Measurements from ENCODE around the gene NCKAP5L.
"Not testable (repeated sequence)": the region's sequence is repeated elsewhere in the genome, so short reads cannot be mapped to it uniquely, and the experiment has no call there.

NCKAP5L gene

DNA sequence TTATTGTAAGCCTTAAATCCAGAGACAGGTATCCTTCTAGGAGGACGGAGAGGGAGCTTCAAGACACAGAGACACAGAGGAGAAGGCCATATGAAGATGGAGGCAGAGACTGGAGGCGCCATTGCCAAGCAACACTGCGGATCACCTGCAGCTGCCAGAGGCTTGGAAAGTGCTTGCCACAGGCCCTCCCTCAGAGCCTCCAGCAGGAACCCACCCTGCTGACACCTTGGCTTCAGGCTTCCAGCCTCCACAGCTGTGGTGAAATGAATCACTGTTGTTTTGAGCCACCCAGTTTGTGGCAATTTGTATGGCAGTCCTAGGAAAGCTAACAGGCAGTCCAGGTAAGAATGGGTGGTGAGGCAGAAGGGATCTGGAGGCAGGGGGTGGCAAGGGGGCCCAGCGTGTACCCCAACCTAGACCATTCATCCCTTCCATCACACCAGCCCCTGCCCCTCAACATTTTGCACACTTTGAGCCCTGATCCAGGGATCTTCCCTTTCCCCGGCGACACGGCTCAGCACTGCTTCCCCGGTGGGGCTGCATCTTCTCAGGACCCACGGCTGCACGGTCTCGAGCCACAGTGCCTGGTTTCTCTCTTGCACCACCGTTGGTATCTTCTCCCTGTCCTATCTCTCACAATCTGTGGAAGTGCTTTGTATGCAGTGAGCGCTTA lies 37.0 kb upstream of the NCKAP5L start:
- no peak for DNase-seq

DNA sequence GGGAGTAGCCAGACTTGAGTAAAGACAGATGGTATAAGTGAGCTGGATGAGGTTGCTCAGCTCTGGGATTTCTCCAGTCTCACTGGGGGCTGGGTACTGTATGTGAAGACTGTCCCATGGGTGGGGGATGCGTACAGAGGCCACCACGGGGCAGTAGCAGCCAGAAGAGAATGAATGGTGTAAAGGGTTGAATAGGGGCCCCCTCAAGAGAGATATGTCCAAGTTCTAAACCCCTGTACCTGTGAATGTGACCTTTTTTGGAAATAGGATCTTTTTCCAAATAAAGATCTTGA lies 36.5 kb upstream of the NCKAP5L start:
- DNase-seq = no peak

DNA sequence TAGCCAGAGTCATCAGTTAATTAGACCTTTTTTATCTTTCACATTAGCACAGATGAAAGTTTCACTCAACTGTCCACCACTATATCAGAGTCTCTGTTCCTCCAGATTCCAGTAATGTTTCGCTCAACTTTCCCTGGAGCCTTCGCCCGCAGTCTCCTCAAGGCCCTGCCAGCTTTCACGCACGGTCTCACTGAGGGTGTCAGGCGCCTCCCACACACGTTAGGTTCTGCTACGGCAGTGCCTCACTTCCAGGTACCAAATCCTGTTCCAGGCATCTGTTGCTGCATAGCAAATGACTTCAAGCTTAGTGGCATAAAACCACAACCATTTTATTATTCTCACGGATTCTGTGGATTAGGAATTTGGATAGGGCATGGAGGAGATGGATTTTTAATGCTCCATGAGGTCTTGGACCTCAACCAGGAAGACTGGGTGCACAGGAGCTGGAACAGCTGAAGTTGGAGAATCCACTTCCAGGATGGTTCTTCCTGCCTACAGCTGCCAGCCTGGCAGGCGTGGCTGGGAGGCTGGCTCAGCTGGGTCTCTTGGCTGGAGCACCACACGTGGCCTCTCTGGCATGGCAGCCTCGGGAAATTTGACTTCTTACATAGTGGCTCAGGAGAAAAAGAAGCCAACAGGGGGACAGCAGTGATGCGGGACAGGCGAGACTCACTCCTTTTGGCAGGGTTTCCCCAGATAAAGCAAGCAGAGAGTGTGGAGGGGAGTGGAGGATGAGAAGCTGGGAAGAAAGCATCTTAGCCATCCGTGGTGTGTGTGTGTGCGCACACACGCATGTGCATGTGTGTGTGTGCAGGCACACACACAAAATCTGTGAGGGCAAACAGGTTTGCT lies 36.0 kb upstream of the NCKAP5L start:
- no peak for DNase-seq

DNA sequence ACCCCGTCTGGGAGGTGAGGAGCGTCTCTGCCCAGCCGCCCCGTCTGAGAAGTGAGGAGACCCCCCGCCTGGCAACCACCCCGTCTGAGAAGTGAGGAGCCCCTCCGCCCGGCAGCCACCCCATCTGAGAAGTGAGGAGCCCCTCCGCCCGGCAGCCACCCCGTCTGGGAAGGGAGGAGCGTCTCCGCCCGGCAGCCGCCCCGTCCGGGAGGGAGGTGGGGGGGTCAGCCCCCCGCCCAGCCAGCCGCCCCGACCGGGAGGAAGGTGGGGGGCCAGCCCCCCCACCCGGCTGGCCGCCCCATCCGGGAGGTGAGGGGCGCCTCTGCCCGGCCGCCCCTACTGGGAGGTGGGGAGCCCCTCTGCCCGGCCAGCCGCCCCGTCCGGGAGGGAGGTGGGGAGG lies 32.7 kb upstream of the NCKAP5L start:
- DNase-seq = not testable (repeated sequence)

DNA sequence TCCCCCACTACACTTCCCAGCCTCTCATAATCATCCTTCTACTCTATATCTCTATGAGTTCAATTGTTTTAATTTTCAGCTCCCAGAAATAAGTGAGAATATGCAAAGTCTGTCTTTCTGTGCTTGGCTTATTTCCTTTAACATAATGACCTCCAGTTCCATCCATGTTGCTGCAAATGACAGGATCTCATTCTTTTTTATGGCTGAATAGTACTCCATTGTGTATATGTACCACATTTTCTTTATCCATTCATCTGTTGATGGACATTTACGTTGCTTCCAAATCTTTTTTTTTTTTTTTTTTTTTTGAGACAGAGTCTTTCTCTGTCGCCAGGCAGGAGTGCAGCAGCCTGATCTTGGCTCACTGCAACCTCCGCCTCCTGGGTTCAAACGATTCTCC lies 27.7 kb upstream of the NCKAP5L start:
- DNase-seq = not testable (repeated sequence)

DNA sequence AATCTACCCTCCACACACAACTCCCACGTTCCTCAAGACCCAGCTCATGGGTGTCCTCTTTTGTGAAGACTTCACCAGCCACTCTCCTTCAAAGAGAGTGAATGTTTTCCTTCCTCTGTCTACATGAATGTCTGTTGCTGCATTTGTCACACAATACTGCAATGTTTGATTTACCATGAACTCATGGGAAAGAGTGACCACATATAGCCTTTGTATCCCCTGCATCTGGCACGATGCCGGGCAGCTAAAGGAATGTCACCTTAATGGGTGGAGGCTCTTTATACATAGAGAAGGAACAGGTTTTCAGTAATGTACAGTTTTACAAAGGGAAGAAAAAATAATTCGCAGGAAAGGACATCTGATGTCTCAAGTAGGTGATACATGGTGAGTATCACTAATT lies 26.8 kb upstream of the NCKAP5L start:
- no peak for DNase-seq

DNA sequence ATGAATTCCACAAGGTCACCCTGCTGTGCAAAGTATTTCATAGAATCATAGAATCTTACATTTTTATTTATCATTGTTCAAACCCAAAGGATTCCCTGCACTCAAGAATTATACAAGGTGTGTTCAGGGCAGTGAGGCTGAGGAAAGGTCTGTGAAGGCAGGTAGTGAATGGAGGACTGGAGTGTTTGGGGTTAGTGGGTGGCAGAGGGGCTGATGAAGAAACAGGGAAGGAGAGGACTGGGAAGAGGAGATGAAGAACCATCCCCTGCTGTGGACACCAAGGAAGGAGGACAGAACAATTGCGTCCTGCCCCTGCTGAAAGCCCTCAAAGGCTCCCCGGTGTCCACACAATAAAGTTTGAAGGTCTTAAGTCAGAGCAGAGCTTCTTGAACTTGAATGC lies 25.5 kb upstream of the NCKAP5L start:
- DNase-seq = no peak

DNA sequence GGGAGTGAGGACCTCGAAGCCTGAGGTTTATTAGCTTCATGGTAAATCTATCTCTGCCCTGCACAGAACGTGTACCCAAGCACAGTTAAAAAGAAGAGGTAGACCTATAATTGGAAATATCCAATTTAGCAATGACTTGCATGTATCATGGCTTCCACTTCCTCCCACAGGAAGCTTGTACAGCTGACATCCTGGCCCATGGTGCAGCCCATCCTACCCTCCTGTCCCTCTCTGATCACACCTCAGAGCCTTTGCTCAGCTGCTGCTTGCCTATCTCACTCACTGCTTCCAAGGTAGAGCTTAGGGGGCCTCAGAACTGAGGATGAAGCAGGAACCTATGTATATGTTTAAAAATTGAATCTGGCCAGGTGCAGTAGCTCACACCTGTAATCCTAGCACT lies 18.9 kb upstream of the NCKAP5L start:
- DNase-seq = no peak

DNA sequence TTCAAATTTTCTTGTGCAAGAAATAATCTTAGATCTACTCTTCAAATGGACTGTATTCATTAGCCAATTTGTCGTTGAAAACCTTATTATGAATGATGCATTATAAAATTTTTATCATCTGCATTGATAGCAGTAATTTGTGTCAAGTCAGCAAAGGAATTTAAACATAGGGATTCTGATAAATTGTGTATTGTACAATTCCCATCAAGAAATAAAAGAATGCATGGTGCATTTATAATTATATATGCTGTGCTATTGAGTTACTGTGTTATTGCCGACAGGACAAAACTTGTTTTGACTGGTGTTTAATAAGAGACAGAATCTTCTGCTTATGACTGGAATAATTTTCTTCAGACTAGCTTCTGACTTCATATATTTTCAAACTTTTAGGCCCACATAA lies 17.8 kb upstream of the NCKAP5L start:
- no peak for DNase-seq

DNA sequence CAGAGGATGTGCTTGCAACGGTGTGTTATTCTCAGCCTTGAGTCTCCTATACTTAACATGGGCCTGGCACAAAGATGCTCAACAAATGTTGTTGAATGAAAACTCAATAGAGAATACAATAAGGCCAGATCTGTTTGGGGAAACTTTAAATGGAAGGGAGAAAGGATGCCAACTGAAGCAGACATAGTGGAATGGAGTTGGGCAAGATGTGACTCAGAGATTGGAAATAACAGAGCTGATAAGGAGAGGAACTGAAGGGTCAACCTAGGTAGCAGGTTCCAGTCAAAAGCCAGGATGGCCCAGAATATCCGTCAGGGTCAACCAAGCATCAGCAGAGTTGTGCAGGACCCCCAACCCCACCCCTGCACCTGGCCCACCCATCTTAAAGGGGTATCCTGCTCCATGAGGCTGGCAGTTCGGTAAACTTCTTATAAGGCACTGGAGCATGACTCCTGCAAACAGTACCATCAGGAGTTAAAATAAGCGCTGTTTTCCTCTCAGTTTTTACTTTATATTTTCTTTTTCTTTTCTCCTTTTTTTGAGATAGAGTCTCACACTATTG lies 15.7 kb upstream of the NCKAP5L start:
- no peak for DNase-seq

DNA sequence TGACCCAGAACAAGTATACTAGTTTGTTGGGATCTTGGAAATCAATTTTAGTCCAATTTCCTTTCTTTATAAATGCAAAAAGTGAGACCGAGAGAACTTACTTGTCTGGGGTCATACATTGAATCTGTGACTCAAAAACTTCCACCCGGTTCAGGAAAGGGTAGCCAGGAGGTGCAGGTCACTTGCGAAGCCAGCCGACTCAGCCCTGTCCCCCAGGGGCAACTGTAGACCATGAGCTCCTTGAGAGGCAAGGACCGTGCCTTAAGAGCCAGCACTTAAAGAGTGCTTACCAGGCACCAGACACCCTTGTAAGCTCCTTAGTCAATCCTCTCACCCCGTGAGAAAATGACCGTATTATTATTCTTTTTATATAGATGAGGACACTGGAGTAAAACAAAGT lies 15.2 kb upstream of the NCKAP5L start:
- DNase-seq = no peak

DNA sequence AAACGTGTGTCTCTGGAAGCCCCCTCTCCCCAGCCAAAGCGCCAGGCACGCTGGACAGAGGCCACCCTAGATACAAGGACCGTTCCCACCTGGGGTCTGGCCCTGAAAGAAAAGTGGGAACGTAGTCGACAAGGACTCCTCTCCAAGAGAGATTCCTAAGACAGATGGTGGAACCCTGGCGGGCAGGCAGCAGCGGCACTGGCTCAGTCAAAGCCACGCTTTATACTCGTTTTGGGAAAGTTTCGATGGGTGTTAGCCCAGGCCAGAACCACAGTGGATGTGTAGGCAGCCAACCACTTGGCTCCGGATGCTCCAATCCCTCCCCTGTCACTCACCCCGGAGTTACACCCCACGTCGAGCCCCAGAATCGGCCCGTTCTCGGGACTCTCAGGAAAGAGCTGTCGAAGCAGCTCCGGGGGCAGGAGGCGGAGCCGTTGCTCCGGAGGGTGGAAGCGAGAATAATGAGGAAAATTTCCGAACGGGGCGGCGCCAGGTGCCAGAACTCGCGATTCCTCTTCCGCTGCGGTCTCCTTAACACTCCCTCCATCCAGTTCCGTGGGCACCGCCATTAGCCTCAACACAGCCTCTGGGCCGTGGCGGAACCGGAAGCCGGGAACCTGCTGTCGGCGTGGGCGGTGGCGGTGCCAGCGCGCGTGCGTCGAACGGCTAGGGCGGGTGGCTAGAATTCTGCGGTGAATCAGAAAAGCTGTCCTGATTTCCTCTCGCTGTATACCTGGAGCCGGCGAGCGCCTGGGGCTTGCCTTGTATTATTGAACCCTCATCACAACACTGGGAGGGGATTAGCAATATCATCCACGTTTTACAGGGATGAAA lies 14.5 kb upstream of the NCKAP5L start, which contains the start of gene BCDIN3D:
BCDIN3D (minus strand) TSS at position 588 of the 834 bp plus-strand sequence; CDS start at position 569, 19 bp downstream.
- peak; percentile 71 for DNase-seq

DNA sequence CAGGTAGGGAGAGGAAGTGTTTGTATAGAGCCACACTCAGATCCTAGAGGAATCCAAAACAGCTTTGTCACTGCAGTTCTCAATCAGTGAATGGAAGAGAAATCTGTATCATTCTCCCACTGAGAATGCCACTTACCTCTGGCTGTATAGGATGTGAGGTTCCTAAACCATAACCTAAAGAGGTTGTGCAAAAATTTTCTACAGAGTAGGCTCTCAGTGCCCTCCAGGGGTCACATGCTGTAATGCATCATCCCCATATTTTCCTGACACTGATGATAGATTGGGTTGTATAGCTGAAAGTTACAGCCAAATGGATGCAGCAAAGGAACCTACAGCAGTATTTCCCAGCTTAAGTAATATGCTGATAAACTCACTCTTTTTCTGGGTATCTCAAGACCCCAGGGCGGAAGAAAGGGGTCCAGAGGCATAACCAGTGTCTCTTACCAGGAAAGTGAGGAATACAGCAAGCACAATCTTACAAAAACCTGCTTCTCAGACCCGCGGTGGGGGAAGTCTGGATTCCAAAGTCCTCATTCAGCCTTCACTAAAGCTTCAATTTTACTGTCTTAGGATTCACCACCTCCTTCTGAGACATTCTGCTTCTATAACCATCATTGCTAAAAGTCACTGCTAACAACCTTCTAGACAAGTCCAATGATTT lies 10.9 kb upstream of the NCKAP5L start:
- DNase-seq = peak; percentile 14

DNA sequence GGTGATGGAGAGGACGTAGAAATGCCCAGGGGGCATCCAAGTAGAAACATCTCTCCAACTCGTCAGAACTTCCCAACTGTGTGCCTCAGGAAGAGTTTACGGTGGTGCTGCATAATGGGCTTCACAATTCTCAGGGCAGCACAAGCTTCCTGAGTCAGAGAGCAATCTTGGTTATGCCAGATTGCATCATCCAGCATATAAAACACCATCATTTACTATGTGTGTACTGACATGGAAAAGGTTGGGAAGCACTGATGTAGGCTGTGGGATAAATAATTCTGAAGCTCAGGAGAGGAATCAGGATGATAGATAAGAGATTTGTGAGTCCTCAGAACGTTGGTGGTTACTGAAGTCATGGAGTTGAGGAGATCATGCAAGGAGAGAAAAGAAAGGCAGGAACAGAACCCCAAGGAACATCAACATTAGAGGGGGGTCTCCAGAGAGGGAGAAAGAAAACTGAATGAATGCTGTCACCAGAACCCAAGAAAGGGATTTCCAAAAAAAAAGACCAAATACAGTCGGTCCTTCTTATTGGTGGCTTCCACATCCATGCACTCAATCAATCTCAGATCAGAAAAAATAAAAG lies 4.7 kb upstream of the NCKAP5L start:
- no peak for DNase-seq

DNA sequence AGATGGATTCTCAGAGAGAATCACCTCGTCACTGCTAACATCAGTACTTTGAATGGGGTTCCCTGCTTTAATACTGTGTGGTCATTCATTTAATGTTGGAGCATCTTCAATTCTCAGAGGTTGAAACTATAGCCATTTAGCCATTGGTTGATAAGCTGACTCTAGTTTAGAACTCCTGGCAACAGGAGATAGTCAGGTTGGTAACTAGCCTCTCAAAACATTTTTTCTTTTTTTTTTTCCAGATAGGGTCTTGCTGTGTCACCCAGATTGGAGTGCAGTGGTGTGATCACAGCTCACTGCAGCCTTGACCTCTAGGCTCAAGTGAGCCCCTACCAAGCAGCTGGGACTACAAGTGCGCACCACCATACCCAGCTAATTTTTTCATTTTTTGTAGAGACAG lies 3.5 kb upstream of the NCKAP5L start:
- no peak for DNase-seq

DNA sequence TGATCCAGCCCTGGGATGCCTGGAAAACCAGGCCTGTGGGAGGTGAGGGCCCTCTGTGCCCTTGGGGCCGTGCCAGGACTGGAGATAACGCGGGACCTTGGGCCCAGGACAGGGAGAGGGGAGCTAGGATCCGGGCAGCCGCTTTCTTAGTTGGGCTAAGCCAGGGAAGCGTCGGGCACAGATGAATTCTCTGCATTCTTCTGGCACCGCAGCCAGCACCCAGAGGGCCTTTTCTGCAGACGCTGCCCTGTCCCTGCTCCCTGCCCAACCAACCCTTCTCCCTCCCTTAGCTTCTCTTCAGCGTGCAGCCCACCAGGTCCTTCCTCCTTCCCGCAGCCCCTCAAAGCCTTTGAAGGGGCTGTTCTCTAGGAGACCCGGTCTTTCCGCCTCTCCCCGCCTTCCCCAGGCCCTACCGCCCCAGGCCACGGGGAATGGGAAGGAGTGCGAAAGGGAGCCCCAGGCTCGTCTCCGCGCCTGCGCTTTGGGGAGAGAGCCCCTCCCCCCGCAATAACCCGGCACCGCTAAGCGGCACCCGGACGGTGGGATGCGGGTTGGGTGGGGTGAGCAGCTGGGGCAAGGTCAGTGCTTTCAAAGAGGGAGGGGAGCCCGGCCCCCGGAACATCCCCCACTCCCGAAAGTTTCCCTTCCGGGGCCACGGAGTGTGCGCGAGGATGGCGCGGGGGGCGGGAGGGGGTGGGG lies 663 bp downstream of the NCKAP5L start:
- no peak for DNase-seq

DNA sequence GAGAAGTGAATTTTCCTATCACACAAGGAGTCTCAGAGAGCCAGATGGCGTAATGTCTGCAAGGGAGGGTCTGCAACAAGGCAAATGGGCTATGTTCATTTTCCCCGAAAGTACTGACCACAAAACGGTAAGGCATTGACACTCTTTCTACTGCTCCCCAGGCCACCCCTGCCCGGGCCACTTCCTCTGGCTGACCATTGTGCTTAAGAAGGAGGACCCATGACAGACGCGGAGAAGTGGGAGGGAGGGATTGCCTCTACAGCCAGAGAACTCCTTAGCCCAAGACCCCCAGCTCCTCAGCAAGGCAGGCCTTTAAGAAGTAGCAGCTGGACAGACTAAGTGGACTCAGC lies 1.2 kb downstream of the NCKAP5L start:
- no peak for DNase-seq

DNA sequence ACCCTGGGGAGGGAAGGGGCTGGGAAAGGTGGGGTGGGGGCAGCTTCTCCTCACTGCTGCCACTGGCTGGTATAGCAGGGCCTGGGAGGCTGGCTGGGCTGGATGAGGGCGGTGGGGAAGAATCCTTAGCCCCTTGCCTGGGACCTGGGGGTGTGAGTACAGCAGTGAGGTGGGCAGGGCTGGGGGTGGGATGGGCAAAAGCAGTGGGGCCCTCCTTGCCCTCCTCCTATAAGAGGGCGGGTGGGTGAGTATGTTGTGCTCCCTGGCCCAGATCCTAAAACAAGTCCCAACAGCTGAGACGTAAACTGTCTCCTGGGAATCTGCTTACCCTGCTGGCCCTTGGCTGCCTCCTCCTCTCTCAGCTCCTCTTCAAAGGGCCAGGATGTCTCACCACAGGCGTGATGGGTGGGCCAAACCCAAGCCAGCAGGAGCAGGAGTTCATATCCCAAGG lies 2.2 kb downstream of the NCKAP5L start:
- no peak for DNase-seq

DNA sequence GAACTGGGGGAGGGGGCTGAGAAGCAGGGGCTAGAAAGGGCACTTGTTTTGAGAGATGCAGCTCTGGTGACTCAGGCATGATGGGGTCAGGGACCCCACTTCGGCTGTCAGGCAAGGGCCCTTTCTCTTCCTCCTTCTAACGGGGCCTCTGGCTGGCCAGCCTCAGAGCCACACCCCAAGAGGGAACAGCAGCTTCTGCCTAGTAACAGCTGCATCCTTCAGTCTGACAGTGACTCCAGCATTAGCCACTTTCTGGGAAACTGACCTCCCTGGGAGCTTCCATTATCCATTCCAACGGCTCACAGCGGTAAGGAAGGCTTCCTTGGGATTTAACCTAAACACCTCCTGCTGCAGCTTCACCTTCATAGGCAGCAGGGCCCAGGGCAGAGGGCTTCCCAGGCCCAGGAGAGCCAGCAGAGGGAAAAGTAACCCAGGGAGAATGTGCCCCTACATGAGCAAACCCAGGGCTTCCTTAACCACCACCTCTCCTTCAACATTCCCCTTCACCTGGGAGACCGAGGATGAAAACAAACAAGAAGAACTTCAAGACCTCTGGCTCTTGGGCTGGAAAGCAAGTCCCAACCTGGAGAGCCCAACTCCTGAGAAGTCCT lies 2.7 kb downstream of the NCKAP5L start:
- no peak for DNase-seq

DNA sequence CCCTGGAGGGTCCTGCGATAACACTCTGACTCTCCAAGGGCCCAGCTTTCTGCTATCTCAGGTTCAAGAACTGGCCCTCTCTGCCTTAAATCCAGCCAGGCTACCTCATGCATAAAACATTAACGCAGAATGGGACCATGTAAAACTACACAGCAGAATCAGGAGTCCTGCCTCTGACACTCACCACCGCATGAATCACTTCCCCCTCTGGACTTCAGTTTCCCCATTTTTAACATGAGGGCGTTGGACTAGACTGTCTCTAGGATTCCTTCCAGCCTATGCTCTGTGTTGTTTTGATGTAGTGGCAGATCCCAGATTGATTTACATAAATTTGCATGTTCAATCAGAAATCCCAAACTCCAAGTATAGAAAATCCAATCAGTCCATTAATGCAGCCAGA lies 3.3 kb downstream of the NCKAP5L start:
- peak; percentile 53 for DNase-seq

DNA sequence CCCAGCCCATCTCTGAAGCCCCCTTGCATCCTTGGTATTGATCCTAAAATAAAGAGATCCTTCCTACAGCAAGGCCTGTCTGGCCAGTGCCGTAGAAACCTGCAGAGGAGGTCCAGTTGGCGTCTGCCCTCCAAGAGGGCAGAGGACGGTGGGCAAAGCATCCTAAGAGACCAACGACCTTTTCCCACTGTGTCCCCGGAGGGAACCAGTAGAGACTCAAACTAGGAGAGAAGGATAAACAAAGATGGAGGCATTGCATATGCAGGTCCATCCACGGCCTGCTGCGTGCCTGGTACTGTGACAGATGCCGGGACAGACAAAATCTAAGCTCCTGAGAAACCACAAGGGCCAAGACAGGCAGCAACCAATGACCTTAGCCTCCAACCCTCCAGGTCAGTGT lies 3.8 kb downstream of the NCKAP5L start:
- no peak for DNase-seq

Data from KG1 (cell line).